ENCODE data around the gene NIN.
A peak's percentile ranks its signal among the peaks of the same experiment; 100 is the strongest.

Gene NIN

GRCh38 chr14:50834802-50835276 lies 3.9 kb upstream of the NIN start:
- Histone ChIP-seq H3K27ac (no peak overlapping the region), H3K9ac (ENCODE audit: insufficient read length) (no peak overlapping the region)

GRCh38 chr14:50832935-50833630 lies 2.1 kb upstream of the NIN start:
- Histone ChIP-seq H3K27ac (no peak overlapping the region), H3K9ac (ENCODE audit: insufficient read length) (no peak overlapping the region), H3K9me3 (ENCODE audit: low read depth, low read length) (no peaks in the 10 kb centered on the region), H3K4me3 (no peak overlapping the region), H3K36me3 (ENCODE audit: insufficient read depth, low read length) (no peaks in the 10 kb centered on the region)
- TF ChIP-seq EZH2 (IDR thresholded peaks at IDR 0.05) (no peak), FOXP2 (optimal IDR thresholded peaks at IDR 0.05; ENCODE audit: control extremely low read depth, extremely low read length, insufficient read depth) (no peak), POLR2AphosphoS5 (IDR thresholded peaks at IDR 0.05; ENCODE audit: borderline replicate concordance, low read depth, low read length) (no peak)
- no peak for DNase-seq (ENCODE audit: low read depth, low spot score)

More at GRCh38 chr14:50834802-50835276, 3.9 kb upstream of the NIN start:
- Histone ChIP-seq H3K36me3 (ENCODE audit: insufficient read depth, low read length) (no peaks in the 10 kb centered on the region), H3K9me3 (ENCODE audit: low read depth, low read length) (no peaks in the 10 kb centered on the region), H3K4me3 (no peak overlapping the region)
- no peak for TF ChIP-seq EZH2 (IDR thresholded peaks at IDR 0.05)
- TF ChIP-seq FOXP2 (optimal IDR thresholded peaks at IDR 0.05; ENCODE audit: control extremely low read depth, extremely low read length, insufficient read depth) = no peak
- TF ChIP-seq POLR2AphosphoS5 (IDR thresholded peaks at IDR 0.05; ENCODE audit: borderline replicate concordance, low read depth, low read length) = no peak
- no peak for DNase-seq (ENCODE audit: low read depth, low spot score)

GRCh38 chr14:50831726-50832168 lies 785 bp upstream of the NIN start:
- Histone ChIP-seq H3K4me3 (peak overlapping the region; percentile 95), H3K9me3 (ENCODE audit: low read depth, low read length) (no peaks in the 10 kb centered on the region), H3K9ac (ENCODE audit: insufficient read length) (peak overlapping the region; percentile 72), H3K36me3 (ENCODE audit: insufficient read depth, low read length) (peaks cover 3% of the 10 kb centered on the region; the same call in 1 of the 2 replicates), H3K27ac (no peak overlapping the region)
- DNase-seq (ENCODE audit: low read depth, low spot score) = no peak
- TF ChIP-seq POLR2AphosphoS5 (IDR thresholded peaks at IDR 0.05; ENCODE audit: borderline replicate concordance, low read depth, low read length) (no peak), EZH2 (IDR thresholded peaks at IDR 0.05) (no peak), FOXP2 (optimal IDR thresholded peaks at IDR 0.05; ENCODE audit: control extremely low read depth, extremely low read length, insufficient read depth) (no peak)

- H3K9ac ChIP-seq (ENCODE audit: insufficient read length) = peak overlapping the region; percentile 71
- H3K9me3 ChIP-seq (ENCODE audit: low read depth, low read length) = no peaks in the 10 kb centered on the region
- peaks cover 3% of the 10 kb centered on the region; the same call in 1 of the 2 replicates for H3K36me3 ChIP-seq (ENCODE audit: insufficient read depth, low read length)
- no peak for TF ChIP-seq FOXP2 (optimal IDR thresholded peaks at IDR 0.05; ENCODE audit: control extremely low read depth, extremely low read length, insufficient read depth)
- TF ChIP-seq POLR2AphosphoS5 (IDR thresholded peaks at IDR 0.05; ENCODE audit: borderline replicate concordance, low read depth, low read length) = no peak
- no peak for TF ChIP-seq EZH2 (IDR thresholded peaks at IDR 0.05)
- H3K4me3 ChIP-seq = peak overlapping the region; percentile 95
- no peak for DNase-seq (ENCODE audit: low read depth, low spot score)
- H3K27ac ChIP-seq = no peak overlapping the region
These were observed 674 bp downstream of the NIN start for GRCh38 chr14:50830044-50830931.

GRCh38 chr14:50829489-50830043 lies 1.4 kb downstream of the NIN start:
- no peak for TF ChIP-seq EZH2 (IDR thresholded peaks at IDR 0.05)
- TF ChIP-seq POLR2AphosphoS5 (IDR thresholded peaks at IDR 0.05; ENCODE audit: borderline replicate concordance, low read depth, low read length) = no peak
- no peak for TF ChIP-seq FOXP2 (optimal IDR thresholded peaks at IDR 0.05; ENCODE audit: control extremely low read depth, extremely low read length, insufficient read depth)
- Histone ChIP-seq H3K27ac (no peak overlapping the region), H3K9ac (ENCODE audit: insufficient read length) (peak overlapping the region; percentile 71), H3K9me3 (ENCODE audit: low read depth, low read length) (no peaks in the 10 kb centered on the region), H3K4me3 (peak overlapping the region; percentile 95), H3K36me3 (ENCODE audit: insufficient read depth, low read length) (peaks cover 3% of the 10 kb centered on the region; the same call in 1 of the 2 replicates)
- no peak for DNase-seq (ENCODE audit: low read depth, low spot score)

- no peak for TF ChIP-seq POLR2AphosphoS5 (IDR thresholded peaks at IDR 0.05; ENCODE audit: borderline replicate concordance, low read depth, low read length)
- TF ChIP-seq EZH2 (IDR thresholded peaks at IDR 0.05) = no peak
- no peak for TF ChIP-seq FOXP2 (optimal IDR thresholded peaks at IDR 0.05; ENCODE audit: control extremely low read depth, extremely low read length, insufficient read depth)
- no peak overlapping the region for H3K27ac ChIP-seq
- no peak overlapping the region for H3K9ac ChIP-seq (ENCODE audit: insufficient read length)
- peaks cover 3% of the 10 kb centered on the region; the same call in 1 of the 2 replicates for H3K36me3 ChIP-seq (ENCODE audit: insufficient read depth, low read length)
- no peaks in the 10 kb centered on the region for H3K9me3 ChIP-seq (ENCODE audit: low read depth, low read length)
- no peak for DNase-seq (ENCODE audit: low read depth, low spot score)
- peak overlapping the region; percentile 95 for H3K4me3 ChIP-seq
These were observed 2.1 kb downstream of the NIN start for GRCh38 chr14:50828721-50829488.

GRCh38 chr14:50826681-50827080 lies 4.3 kb downstream of the NIN start:
- no peak for DNase-seq (ENCODE audit: low read depth, low spot score)
- peaks cover 3% of the 10 kb centered on the region; the same call in 1 of the 2 replicates for H3K36me3 ChIP-seq (ENCODE audit: insufficient read depth, low read length)
- no peak overlapping the region for H3K4me3 ChIP-seq
- no peak for TF ChIP-seq POLR2AphosphoS5 (IDR thresholded peaks at IDR 0.05; ENCODE audit: borderline replicate concordance, low read depth, low read length)
- no peak for TF ChIP-seq FOXP2 (optimal IDR thresholded peaks at IDR 0.05; ENCODE audit: control extremely low read depth, extremely low read length, insufficient read depth)
- no peak for TF ChIP-seq EZH2 (IDR thresholded peaks at IDR 0.05)
- no peak overlapping the region for H3K9ac ChIP-seq (ENCODE audit: insufficient read length)
- H3K9me3 ChIP-seq (ENCODE audit: low read depth, low read length) = no peaks in the 10 kb centered on the region
- no peak overlapping the region for H3K27ac ChIP-seq
